B cell (primary cell): ENCODE data around the gene APP. TPM values are rescaled to one million over a fixed set of nuclear protein-coding genes. Genes with fewer than 3 reads are reported as not detected.

Experiments used
- ATAC-seq: fragments of 200-7000 bp; cut with Tn5 transposase; one replicate; pipeline ENCODE4 v1.10.0; 2021; ENCODE audit warnings: low read depth, mild to moderate bottlenecking, moderate number of reproducible peaks, moderate library complexity
- CTCF ChIA-PET: fragments of 350-600 bp; sonication (Branson Sonifier 250); formaldehyde crosslinking; loops from one replicate; lab custom pipeline; 2021; ENCODE audit warnings: antibody characterized with exemption, inconsistent platforms; lab: Charles Lee
- POLR2A ChIA-PET: fragments of 350-600 bp; sonication (Branson Sonifier 250); formaldehyde crosslinking; loops from one replicate; lab custom pipeline; 2021; ENCODE audit warnings: antibody characterized with exemption; lab: Charles Lee
- DNase-seq: peaks from one replicate; pipeline ENCODE4 v3.0.0; 2013
- H2AFZ ChIP-seq: 2 replicates; pipeline ENCODE4 v1.6.1; 2012; ENCODE audit warnings: mild to moderate bottlenecking, low read depth, low read length; ENCODE audit not compliant: insufficient read depth, poor library complexity, severe bottlenecking
- H3K27ac ChIP-seq, 2 donors: 1 replicate in 1 of 2; 2 replicates in 1 of 2; pipeline ENCODE4 v1.5.1; 2012 to 2013; ENCODE audit warnings: low read length in 2 of 2, mild to moderate bottlenecking in 2 of 2, moderate library complexity in 1 of 2
- H3K27me3 ChIP-seq, 4 experiments: fragments of 200-600 bp in 1 of 4; sonication (generic) in 1 of 4; replicated peaks in 1 of 4; 1 replicate in 2 of 4; 2 replicates in 2 of 4; pipeline versions ENCODE4 v1.6.1 to v1.7.0; 2013 to 2016; ENCODE audit warnings: low read length in 3 of 4, mild to moderate bottlenecking in 2 of 4, mixed read lengths in 1 of 4, moderate library complexity in 1 of 4; ENCODE audit not compliant: insufficient read depth in 4 of 4, control insufficient read depth in 3 of 4; ENCODE audit errors: control extremely low read depth in 1 of 4
- H3K36me3 ChIP-seq, 2 experiments: replicated peaks in 1 of 2; 1 replicate in 1 of 2; 2 replicates in 1 of 2; pipeline versions ENCODE4 v1.6.1 to v1.7.1; 2013; ENCODE audit warnings: low read length in 1 of 2; ENCODE audit not compliant: insufficient read depth in 2 of 2, control insufficient read depth in 1 of 2; ENCODE audit errors: control extremely low read depth in 1 of 2, extremely low read depth in 1 of 2
- H3K4me1 ChIP-seq, 2 donors: fragments of 200-600 bp in 1 of 2; sonication (generic) in 1 of 2; 1 replicate in 1 of 2; 2 replicates in 1 of 2; pipeline versions ENCODE4 v1.5.1 to v1.6.1; 2013 to 2017; ENCODE audit warnings: low read length in 2 of 2; ENCODE audit not compliant: control insufficient read depth in 2 of 2, insufficient read depth in 2 of 2
- H3K4me2 ChIP-seq: replicated peaks from 2 replicates; pipeline ENCODE3; 2012; ENCODE audit warnings: mild to moderate bottlenecking, low read depth, low read length; ENCODE audit not compliant: poor library complexity, severe bottlenecking
- H3K4me3 ChIP-seq, 5 experiments: fragments of 200-600 bp in 1 of 5; sonication (generic) in 1 of 5; 1 replicate in 3 of 5; 2 replicates in 2 of 5; pipeline versions ENCODE4 v1.5.1 to v1.7.0; 2011 to 2016; ENCODE audit warnings: low read length in 4 of 5, mild to moderate bottlenecking in 4 of 5, low read depth in 2 of 5, control low read depth in 1 of 5, moderate library complexity in 1 of 5; ENCODE audit not compliant: insufficient read depth in 1 of 5; ENCODE audit errors: control extremely low read depth in 1 of 5, extremely low read depth in 1 of 5
- H3K79me2 ChIP-seq: fragments of 200-600 bp; sonication (generic); one replicate; pipeline ENCODE4 v1.6.0; 2016; ENCODE audit warnings: low read length; ENCODE audit not compliant: control insufficient read depth, insufficient read depth
- H3K9ac ChIP-seq: fragments of 200-600 bp; sonication (generic); 2 replicates; pipeline ENCODE4 v1.6.1; 2017; ENCODE audit warnings: mild to moderate bottlenecking, low read length, moderate library complexity
- H3K9me3 ChIP-seq, 3 donors: one replicate each; pipeline versions ENCODE4 v1.6.1 to v1.7.1; 2013; ENCODE audit warnings: low read length in 2 of 3; ENCODE audit not compliant: control insufficient read depth in 2 of 3, insufficient read depth in 1 of 3; ENCODE audit errors: control extremely low read depth in 1 of 3
- H4K20me1 ChIP-seq: 2 replicates; pipeline ENCODE4 v1.6.0; 2012; ENCODE audit warnings: mild to moderate bottlenecking, low read length; ENCODE audit not compliant: insufficient read depth, control insufficient read depth, poor library complexity, severe bottlenecking
- H3K27ac Mint-ChIP-seq: one replicate; pipeline ENCODE4 v1.8.0; 2021; ENCODE audit warnings: mixed read lengths
- H3K27me3 Mint-ChIP-seq: one replicate; pipeline ENCODE4 v1.8.0; 2021; ENCODE audit warnings: mixed read lengths
- H3K4me1 Mint-ChIP-seq: one replicate; pipeline ENCODE4 v1.8.0; 2021; ENCODE audit warnings: mixed read lengths
- H3K4me3 Mint-ChIP-seq: one replicate; pipeline ENCODE4 v1.8.0; 2021; ENCODE audit warnings: mixed read lengths
- H3K9me3 Mint-ChIP-seq: one replicate; pipeline ENCODE4 v1.8.0; 2022; ENCODE audit warnings: mixed read lengths; ENCODE audit not compliant: insufficient read depth
- EZH2 ChIP-seq: IDR thresholded peaks from 2 replicates; pipeline ENCODE4 v1.6.1; 2012; ENCODE audit warnings: borderline replicate concordance, low read depth, mild to moderate bottlenecking, moderate library complexity, low read length; ENCODE audit not compliant: insufficient read depth, poor library complexity, severe bottlenecking
- WGBS: methylation state at CpG from one replicate; pipeline ENCODE4 v1.1.5; 2013; ENCODE audit warnings: missing lambda C conversion rate; ENCODE audit not compliant: insufficient coverage; 5-methylcytosine and 5-hydroxymethylcytosine counted together
- intact Hi-C: fragments of 100-400 bp; cut with micrococcal nuclease; formaldehyde crosslinking; loops from one replicate; pipeline ENCODE4 v1.10.0; 2022
- polyA plus RNA-seq: library from polyadenylated mRNA; depleted of rRNA; stranded (reverse); fragments of >200 nt; gene quantifications from 2 replicates; pipeline ENCODE4 v1.2.3, GENCODE V29; 2012
- total RNA-seq, 2 donors: library from RNA; stranded (reverse); fragments of 120-200 nt in 1 of 2; gene quantifications; 1 replicate in 1 of 2; 2 replicates in 1 of 2; pipeline versions ENCODE4 v1.2.3 to v1.2.4, GENCODE V29; 2013 to 2022
- TF ChIP-seq, protein P1 (sequence below): fragments of 200-600 bp; IDR thresholded peaks from one replicate; pipeline ENCODE4 v1.8.0; 2022; ENCODE audit warnings: antibody characterized with exemption, mild to moderate bottlenecking

APP gene
- total and polyA plus RNA-seq, 2 donors (not counting 1 experiment from before 2014, with no cell fraction given), result 28.3 to 34.7 TPM

DNA sequence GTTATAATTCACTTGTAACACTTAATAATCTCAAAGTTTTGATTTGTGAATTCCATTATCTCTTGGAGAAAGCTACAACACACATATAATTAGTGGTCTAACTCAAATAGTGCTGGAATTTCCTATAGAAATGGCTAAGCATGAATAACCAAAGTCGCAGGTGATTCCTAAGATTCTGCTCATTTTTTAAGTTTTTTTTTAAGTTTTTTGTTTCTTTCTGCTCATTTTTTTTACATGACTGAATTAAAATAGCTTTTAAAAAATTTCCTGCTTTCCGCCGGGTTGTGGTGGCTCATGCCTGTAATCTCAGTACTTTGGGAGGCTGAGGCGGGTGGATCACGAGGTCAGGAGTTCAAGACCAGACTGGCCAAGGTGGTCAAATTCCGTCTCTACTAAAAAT is 90.4 kb downstream of the APP start:
- H3K9me3 ChIP-seq, result peaks cover 0 to 3% (median 0%) of the 10 kb centered on the region in 3 donors
- ATAC-seq (no peak), DNase-seq (no peak)
- intact Hi-C loops, result no loop called here
- H3K79me2 ChIP-seq, result peaks cover 9% of the 10 kb centered on the region
- H3K27ac ChIP-seq, result no peak overlapping the region
- H3K36me3 ChIP-seq, result no peaks in the 10 kb centered on the region
- Mint-ChIP-seq H3K4me1 (no peaks in the 10 kb centered on the region), H3K27me3 (no peaks in the 10 kb centered on the region), H3K27ac (no peak overlapping the region), H3K9me3 (no peaks in the 10 kb centered on the region), H3K4me3 (no peak overlapping the region)
- no peak for TF ChIP-seq EZH2
- TF ChIP-seq, protein P1, sequence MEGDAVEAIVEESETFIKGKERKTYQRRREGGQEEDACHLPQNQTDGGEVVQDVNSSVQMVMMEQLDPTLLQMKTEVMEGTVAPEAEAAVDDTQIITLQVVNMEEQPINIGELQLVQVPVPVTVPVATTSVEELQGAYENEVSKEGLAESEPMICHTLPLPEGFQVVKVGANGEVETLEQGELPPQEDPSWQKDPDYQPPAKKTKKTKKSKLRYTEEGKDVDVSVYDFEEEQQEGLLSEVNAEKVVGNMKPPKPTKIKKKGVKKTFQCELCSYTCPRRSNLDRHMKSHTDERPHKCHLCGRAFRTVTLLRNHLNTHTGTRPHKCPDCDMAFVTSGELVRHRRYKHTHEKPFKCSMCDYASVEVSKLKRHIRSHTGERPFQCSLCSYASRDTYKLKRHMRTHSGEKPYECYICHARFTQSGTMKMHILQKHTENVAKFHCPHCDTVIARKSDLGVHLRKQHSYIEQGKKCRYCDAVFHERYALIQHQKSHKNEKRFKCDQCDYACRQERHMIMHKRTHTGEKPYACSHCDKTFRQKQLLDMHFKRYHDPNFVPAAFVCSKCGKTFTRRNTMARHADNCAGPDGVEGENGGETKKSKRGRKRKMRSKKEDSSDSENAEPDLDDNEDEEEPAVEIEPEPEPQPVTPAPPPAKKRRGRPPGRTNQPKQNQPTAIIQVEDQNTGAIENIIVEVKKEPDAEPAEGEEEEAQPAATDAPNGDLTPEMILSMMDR, result no peak
- H3K27me3 ChIP-seq, result no peaks in the 10 kb centered on the region
- H3K4me1 ChIP-seq, result no peaks in the 10 kb centered on the region
- ChIA-PET POLR2A (no interaction called here), CTCF (no interaction called here)
- no peak overlapping the region for H3K9ac ChIP-seq
- WGBS, result no CpG with 5 or more reads among the region's 6 CpGs
- H3K4me3 ChIP-seq, result no peak overlapping the region
- H2AFZ ChIP-seq, result no peak overlapping the region
- H3K4me2 ChIP-seq, result no peak overlapping the region
- no peaks in the 10 kb centered on the region for H4K20me1 ChIP-seq

DNA sequence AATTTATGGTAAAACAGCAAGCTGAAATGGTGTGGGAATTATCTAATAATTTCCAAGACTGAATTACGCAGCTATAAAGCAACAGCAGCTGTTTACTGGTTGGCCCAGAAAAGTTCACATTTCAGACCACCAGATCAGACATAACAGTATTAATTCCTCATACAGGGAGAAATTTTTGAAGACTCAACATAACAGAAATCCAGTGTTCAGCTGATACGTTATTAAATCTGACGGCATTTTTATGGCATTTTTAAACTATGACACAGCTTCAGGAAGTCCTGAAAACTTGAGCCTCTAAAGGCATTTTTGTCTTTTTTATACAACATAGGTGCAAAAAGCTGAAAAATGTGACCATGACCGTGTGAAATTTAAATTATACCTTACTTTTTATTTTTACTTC is 91.2 kb downstream of the APP start:
- H2AFZ ChIP-seq, result no peak overlapping the region
- H3K36me3 ChIP-seq, result no peaks in the 10 kb centered on the region
- Mint-ChIP-seq H3K9me3 (no peaks in the 10 kb centered on the region), H3K4me1 (no peaks in the 10 kb centered on the region), H3K27ac (no peak overlapping the region), H3K4me3 (no peak overlapping the region), H3K27me3 (no peaks in the 10 kb centered on the region)
- no peaks in the 10 kb centered on the region for H3K4me1 ChIP-seq
- CTCF ChIA-PET, result no interaction called here
- no peaks in the 10 kb centered on the region for H3K27me3 ChIP-seq
- H3K9me3 ChIP-seq, result peaks cover 0 to 2% (median 0%) of the 10 kb centered on the region in 3 donors
- WGBS, result 90% methylated on average over 3 of the region's 4 CpGs
- no peak overlapping the region for H3K9ac ChIP-seq
- DNase-seq (no peak), ATAC-seq (no peak)
- no peak overlapping the region for H3K27ac ChIP-seq
- no peak overlapping the region for H3K4me3 ChIP-seq
- peaks cover 9% of the 10 kb centered on the region for H3K79me2 ChIP-seq
- no peak overlapping the region for H3K4me2 ChIP-seq
- no peak for TF ChIP-seq EZH2
- TF ChIP-seq, protein P1, result no peak
- POLR2A ChIA-PET, result no interaction called here
- H4K20me1 ChIP-seq, result no peaks in the 10 kb centered on the region
- intact Hi-C loops, result loop anchor here (10.0 kb wide), 2 partner anchors 85 to 115 kb away; no protein-coding TSS in a partner anchor
